Neural cell (in vitro differentiated cells): Measurements from ENCODE around the gene RSPRY1. TPM values are rescaled to one million over a fixed set of nuclear protein-coding genes. Genes with fewer than 3 reads are reported as not detected.

Source experiments
- H2AFZ ChIP-seq: fragments of 200-600, 300-800 bp; sonication (generic), shearing (Covaris generic); 2 replicates; pipeline ENCODE4 v1.6.0; 2014; ENCODE audit warnings: low read depth, mild to moderate bottlenecking, antibody characterized with exemption, low read length, moderate library complexity
- H3F3A ChIP-seq: fragments of 200-600 bp; shearing (Covaris generic); 2 replicates; pipeline ENCODE4 v1.6.1; 2016; ENCODE audit warnings: mild to moderate bottlenecking, moderate library complexity, mixed read lengths, antibody characterized with exemption, low read length; ENCODE audit not compliant: insufficient read depth, poor library complexity, severe bottlenecking
- H3K27ac ChIP-seq: fragments of 200-600, 300-800 bp; sonication (generic), shearing (Covaris generic); 2 replicates; pipeline ENCODE4 v1.5.1; 2014; ENCODE audit warnings: mild to moderate bottlenecking, low read length, moderate library complexity
- H3K27me3 ChIP-seq: fragments of 300-800, 200-600 bp; sonication (generic), shearing (Covaris generic); 2 replicates; pipeline ENCODE4 v1.6.0; 2014; ENCODE audit warnings: mild to moderate bottlenecking, low read depth, low read length, moderate library complexity; ENCODE audit not compliant: insufficient read depth
- H3K36me3 ChIP-seq: fragments of 300-800, 200-600 bp; sonication (generic), shearing (Covaris generic); 2 replicates; pipeline ENCODE4 v1.5.1; 2014; ENCODE audit warnings: mild to moderate bottlenecking, antibody characterized with exemption, low read length, moderate library complexity; ENCODE audit not compliant: insufficient read depth
- H3K4me2 ChIP-seq: fragments of 300-800, 200-600 bp; sonication (generic), shearing (Covaris generic); 2 replicates; pipeline ENCODE4 v1.6.0; 2014; ENCODE audit warnings: mild to moderate bottlenecking, low read length
- H3K4me3 ChIP-seq: fragments of 300-800, 200-600 bp; sonication (generic), shearing (Covaris generic); 2 replicates; pipeline ENCODE4 v1.5.1; 2014; ENCODE audit warnings: mild to moderate bottlenecking, low read length, moderate library complexity
- H3K79me2 ChIP-seq: fragments of 200-600 bp; shearing (Covaris generic); replicated peaks from 2 replicates; pipeline ENCODE4 v1.6.0; 2014; ENCODE audit warnings: mild to moderate bottlenecking, low read length, moderate library complexity; ENCODE audit not compliant: insufficient read depth
- H3K9ac ChIP-seq: fragments of 300-800, 200-600 bp; sonication (generic), shearing (Covaris generic); 2 replicates; pipeline ENCODE4 v1.6.1; 2016; ENCODE audit warnings: mild to moderate bottlenecking, low read length, mixed read lengths
- H3K9me2 ChIP-seq: fragments of 200-600 bp; shearing (Covaris generic); 2 replicates; pipeline ENCODE4 v1.6.1; 2016; ENCODE audit warnings: mild to moderate bottlenecking, low read length, mixed read lengths; ENCODE audit not compliant: insufficient read depth
- H3K9me3 ChIP-seq: fragments of 200-600, 300-800 bp; sonication (generic), shearing (Covaris generic); 2 replicates; pipeline ENCODE4 v1.6.1; 2016; ENCODE audit warnings: mild to moderate bottlenecking, mixed run types, low read length, moderate library complexity, mixed read lengths
- H4K20me1 ChIP-seq: fragments of 200-600 bp; shearing (Covaris generic); 2 replicates; pipeline ENCODE4 v1.6.1; 2016; ENCODE audit warnings: mild to moderate bottlenecking, mixed run types; ENCODE audit not compliant: insufficient read depth
- EP300 ChIP-seq: fragments of 450-650 bp; conservative IDR thresholded peaks from 2 replicates; pipeline ENCODE4 v1.6.1; 2014; ENCODE audit warnings: antibody characterized with exemption, mild to moderate bottlenecking, moderate library complexity; ENCODE audit not compliant: poor library complexity, severe bottlenecking
- EZH2 ChIP-seq: fragments of 200-600, 300-800 bp; shearing (Covaris generic), sonication (generic); IDR thresholded peaks from 2 replicates; pipeline ENCODE4 v1.6.1; 2014; ENCODE audit warnings: antibody characterized with exemption, low read length, borderline replicate concordance, mild to moderate bottlenecking; ENCODE audit not compliant: insufficient read depth, poor library complexity, severe bottlenecking
- MXI1 ChIP-seq: fragments of 450-650 bp; conservative IDR thresholded peaks from 2 replicates; pipeline ENCODE4 v1.6.1; 2014; ENCODE audit warnings: antibody characterized with exemption, mild to moderate bottlenecking; ENCODE audit not compliant: poor library complexity, severe bottlenecking
- POLR2AphosphoS5 ChIP-seq: IDR thresholded peaks from 2 replicates; pipeline ENCODE4 v1.6.1; 2012
- RAD21 ChIP-seq: fragments of 450-650 bp; conservative IDR thresholded peaks from 2 replicates; pipeline ENCODE4 v1.6.1; 2014; ENCODE audit warnings: antibody characterized with exemption, mild to moderate bottlenecking, moderate library complexity
- SMC3 ChIP-seq: fragments of 450-650 bp; conservative IDR thresholded peaks from 2 replicates; pipeline ENCODE4 v1.6.1; 2014; ENCODE audit warnings: antibody characterized with exemption, mild to moderate bottlenecking, moderate library complexity; ENCODE audit not compliant: poor library complexity
- TAF1 ChIP-seq: IDR thresholded peaks from 2 replicates; pipeline ENCODE4 v1.6.1; 2012; ENCODE audit warnings: low read depth
- polyA plus RNA-seq: library from polyadenylated mRNA; depleted of rRNA; stranded (reverse); fragments of >200 nt; gene quantifications from 2 replicates; pipeline ENCODE4 v1.2.3, GENCODE V29; 2014
- TF ChIP-seq, protein P1 (sequence below): fragments of 450-650 bp; IDR thresholded peaks from 2 replicates; pipeline ENCODE4 v1.5.1; 2014; ENCODE audit warnings: antibody characterized with exemption, mild to moderate bottlenecking, moderate library complexity; ENCODE audit not compliant: poor library complexity, severe bottlenecking
- TF ChIP-seq, protein P2 (sequence below): IDR thresholded peaks from 2 replicates; pipeline ENCODE4 v1.6.1; 2012; ENCODE audit warnings: borderline replicate concordance

RSPRY1 gene
- polyA plus RNA-seq, 1 donor from 2014 or later, result 62.0 TPM

DNA sequence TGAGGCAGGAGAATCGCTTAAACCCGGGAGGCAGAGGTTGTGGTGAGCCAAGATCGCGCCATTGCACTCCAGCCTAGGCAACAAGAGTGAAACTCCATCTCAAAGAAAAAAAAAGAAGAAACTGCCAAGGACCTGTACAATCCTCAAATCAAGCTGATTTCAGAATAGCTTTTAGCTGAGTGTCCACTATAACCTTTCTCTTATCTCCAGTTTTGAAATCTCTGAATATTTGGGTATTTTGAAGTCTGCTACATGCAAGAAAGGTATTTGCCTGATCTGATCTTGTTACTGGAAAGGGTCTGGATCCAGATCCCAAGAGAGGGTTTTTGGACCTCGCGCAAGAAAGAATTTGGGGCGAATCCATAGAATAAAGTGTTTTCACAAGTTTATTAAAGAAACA is 39.8 kb downstream of the RSPRY1 start:
- H4K20me1 ChIP-seq, result no peaks in the 10 kb centered on the region
- H3K9me2 ChIP-seq, result no peaks in the 10 kb centered on the region
- H3K9me3 ChIP-seq, result no peaks in the 10 kb centered on the region
- H3K27me3 ChIP-seq, result no peaks in the 10 kb centered on the region
- H2AFZ ChIP-seq, result no peak overlapping the region
- H3K36me3 ChIP-seq, result peaks cover 7% of the 10 kb centered on the region
- H3K4me3 ChIP-seq, result no peak overlapping the region
- H3K9ac ChIP-seq, result no peak overlapping the region
- H3K27ac ChIP-seq, result no peak overlapping the region
- no peaks in the 10 kb centered on the region for H3F3A ChIP-seq
- no peak overlapping the region for H3K4me2 ChIP-seq
- TF ChIP-seq SMC3 (no peak), MXI1 (no peak), TAF1 (no peak), EP300 (no peak), EZH2 (no peak), RAD21 (no peak), POLR2AphosphoS5 (no peak)
- TF ChIP-seq, protein P1, sequence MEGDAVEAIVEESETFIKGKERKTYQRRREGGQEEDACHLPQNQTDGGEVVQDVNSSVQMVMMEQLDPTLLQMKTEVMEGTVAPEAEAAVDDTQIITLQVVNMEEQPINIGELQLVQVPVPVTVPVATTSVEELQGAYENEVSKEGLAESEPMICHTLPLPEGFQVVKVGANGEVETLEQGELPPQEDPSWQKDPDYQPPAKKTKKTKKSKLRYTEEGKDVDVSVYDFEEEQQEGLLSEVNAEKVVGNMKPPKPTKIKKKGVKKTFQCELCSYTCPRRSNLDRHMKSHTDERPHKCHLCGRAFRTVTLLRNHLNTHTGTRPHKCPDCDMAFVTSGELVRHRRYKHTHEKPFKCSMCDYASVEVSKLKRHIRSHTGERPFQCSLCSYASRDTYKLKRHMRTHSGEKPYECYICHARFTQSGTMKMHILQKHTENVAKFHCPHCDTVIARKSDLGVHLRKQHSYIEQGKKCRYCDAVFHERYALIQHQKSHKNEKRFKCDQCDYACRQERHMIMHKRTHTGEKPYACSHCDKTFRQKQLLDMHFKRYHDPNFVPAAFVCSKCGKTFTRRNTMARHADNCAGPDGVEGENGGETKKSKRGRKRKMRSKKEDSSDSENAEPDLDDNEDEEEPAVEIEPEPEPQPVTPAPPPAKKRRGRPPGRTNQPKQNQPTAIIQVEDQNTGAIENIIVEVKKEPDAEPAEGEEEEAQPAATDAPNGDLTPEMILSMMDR, result no peak
- TF ChIP-seq, protein P2, sequence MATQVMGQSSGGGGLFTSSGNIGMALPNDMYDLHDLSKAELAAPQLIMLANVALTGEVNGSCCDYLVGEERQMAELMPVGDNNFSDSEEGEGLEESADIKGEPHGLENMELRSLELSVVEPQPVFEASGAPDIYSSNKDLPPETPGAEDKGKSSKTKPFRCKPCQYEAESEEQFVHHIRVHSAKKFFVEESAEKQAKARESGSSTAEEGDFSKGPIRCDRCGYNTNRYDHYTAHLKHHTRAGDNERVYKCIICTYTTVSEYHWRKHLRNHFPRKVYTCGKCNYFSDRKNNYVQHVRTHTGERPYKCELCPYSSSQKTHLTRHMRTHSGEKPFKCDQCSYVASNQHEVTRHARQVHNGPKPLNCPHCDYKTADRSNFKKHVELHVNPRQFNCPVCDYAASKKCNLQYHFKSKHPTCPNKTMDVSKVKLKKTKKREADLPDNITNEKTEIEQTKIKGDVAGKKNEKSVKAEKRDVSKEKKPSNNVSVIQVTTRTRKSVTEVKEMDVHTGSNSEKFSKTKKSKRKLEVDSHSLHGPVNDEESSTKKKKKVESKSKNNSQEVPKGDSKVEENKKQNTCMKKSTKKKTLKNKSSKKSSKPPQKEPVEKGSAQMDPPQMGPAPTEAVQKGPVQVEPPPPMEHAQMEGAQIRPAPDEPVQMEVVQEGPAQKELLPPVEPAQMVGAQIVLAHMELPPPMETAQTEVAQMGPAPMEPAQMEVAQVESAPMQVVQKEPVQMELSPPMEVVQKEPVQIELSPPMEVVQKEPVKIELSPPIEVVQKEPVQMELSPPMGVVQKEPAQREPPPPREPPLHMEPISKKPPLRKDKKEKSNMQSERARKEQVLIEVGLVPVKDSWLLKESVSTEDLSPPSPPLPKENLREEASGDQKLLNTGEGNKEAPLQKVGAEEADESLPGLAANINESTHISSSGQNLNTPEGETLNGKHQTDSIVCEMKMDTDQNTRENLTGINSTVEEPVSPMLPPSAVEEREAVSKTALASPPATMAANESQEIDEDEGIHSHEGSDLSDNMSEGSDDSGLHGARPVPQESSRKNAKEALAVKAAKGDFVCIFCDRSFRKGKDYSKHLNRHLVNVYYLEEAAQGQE, result no peak
- H3K79me2 ChIP-seq, result no peaks in the 10 kb centered on the region

DNA sequence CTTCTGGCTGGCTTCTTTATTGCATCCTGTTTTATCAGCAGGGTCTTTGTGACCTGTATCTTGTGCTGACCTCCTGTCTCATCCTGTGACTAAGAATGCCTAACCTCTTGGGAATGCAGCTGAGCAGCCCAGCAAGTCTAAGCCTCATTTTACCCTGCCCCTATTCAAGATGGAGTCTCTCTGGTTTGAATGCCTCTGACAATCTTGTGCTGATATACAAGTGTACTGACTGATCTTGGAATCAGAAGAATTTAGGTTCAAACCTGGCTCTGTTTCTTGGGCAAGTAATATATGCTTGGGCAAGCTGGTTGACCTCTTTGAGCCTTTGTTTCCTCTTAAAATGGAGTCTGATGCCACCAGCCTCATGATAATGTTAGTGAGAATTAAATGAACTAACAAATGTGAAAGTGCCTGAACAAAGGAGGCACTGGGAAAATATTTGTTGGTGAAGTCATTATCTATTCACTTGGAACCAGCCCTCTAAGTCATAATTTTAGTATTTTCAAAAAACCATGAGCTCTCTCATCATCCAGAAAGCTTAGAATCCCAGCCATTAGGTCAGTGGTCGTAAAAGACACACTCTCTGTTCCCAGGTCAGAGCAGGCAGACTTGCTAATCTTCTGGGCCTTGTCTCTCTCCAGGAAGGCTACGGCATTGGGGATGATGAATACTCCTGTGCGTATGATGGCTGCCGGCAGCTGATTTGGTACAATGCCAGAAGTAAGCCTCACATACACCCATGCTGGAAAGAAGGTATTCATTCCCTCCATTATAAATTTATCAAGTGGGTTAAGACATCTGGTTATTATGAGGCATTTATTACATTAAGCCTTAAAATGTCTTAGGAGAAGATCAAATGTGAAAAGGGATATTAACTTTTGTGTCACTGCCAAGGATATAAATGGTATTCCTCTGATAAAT is 40.8 kb downstream of the RSPRY1 start:
- Histone ChIP-seq H3K4me2 (no peak overlapping the region), H3K27ac (no peak overlapping the region), H3K9me2 (no peaks in the 10 kb centered on the region), H3K79me2 (no peaks in the 10 kb centered on the region), H2AFZ (no peak overlapping the region), H3K27me3 (no peaks in the 10 kb centered on the region), H3K9me3 (no peaks in the 10 kb centered on the region), H4K20me1 (no peaks in the 10 kb centered on the region), H3K4me3 (no peak overlapping the region), H3F3A (no peaks in the 10 kb centered on the region), H3K36me3 (peaks cover 7% of the 10 kb centered on the region), H3K9ac (no peak overlapping the region)
- no peak for TF ChIP-seq POLR2AphosphoS5
- TF ChIP-seq EZH2, result no peak
- TF ChIP-seq, protein P1, result no peak
- TF ChIP-seq TAF1, result no peak
- TF ChIP-seq MXI1, result no peak
- no peak for TF ChIP-seq SMC3
- TF ChIP-seq, protein P2, result no peak
- no peak for TF ChIP-seq EP300
- no peak for TF ChIP-seq RAD21
